Measurements from ENCODE around the gene ANKMY1.
A peak's percentile ranks its signal among the peaks of the same experiment; 100 is the strongest.

ANKMY1 gene

GRCh38 chr2:240593703-240594451 lies 36.1 kb upstream of the ANKMY1 start:
- Histone ChIP-seq H3K36me3 (ENCODE audit: insufficient read depth, low read length) (peaks cover 14% of the 10 kb centered on the region; the same call in 1 of the 2 replicates), H3K9ac (ENCODE audit: low read depth, low read length) (no peak overlapping the region), H3K4me1 (ENCODE audit: insufficient read depth, low read length) (no peaks in the 10 kb centered on the region), H3K4me3 (ENCODE audit: low read length) (no peak overlapping the region), H3K27me3 (ENCODE audit: insufficient read depth, low read length) (no peaks in the 10 kb centered on the region), H3K9me3 (ENCODE audit: insufficient read depth, low read depth, low read length) (no peaks in the 10 kb centered on the region), H3K27ac (ENCODE audit: low read depth, low read length) (no peak overlapping the region)
- 93% methylated on average over 19 of the region's 19 CpGs for WGBS

- H3K9ac ChIP-seq (ENCODE audit: low read depth, low read length) = no peak overlapping the region
- 95% methylated on average over 20 of the region's 20 CpGs for WGBS
- no peak overlapping the region for H3K27ac ChIP-seq (ENCODE audit: low read depth, low read length)
- no peaks in the 10 kb centered on the region for H3K27me3 ChIP-seq (ENCODE audit: insufficient read depth, low read length)
- no peaks in the 10 kb centered on the region for H3K4me1 ChIP-seq (ENCODE audit: insufficient read depth, low read length)
- peaks cover 14% of the 10 kb centered on the region; the same call in 1 of the 2 replicates for H3K36me3 ChIP-seq (ENCODE audit: insufficient read depth, low read length)
- no peak overlapping the region for H3K4me3 ChIP-seq (ENCODE audit: low read length)
- no peaks in the 10 kb centered on the region for H3K9me3 ChIP-seq (ENCODE audit: insufficient read depth, low read depth, low read length)
Observed at GRCh38 chr2:240593026-240593702, 35.4 kb upstream of the ANKMY1 start.

GRCh38 chr2:240591784-240592183 lies 34.0 kb upstream of the ANKMY1 start:
- Histone ChIP-seq H3K4me3 (ENCODE audit: low read length) (no peak overlapping the region), H3K27ac (ENCODE audit: low read depth, low read length) (no peak overlapping the region), H3K9me3 (ENCODE audit: insufficient read depth, low read depth, low read length) (no peaks in the 10 kb centered on the region), H3K27me3 (ENCODE audit: insufficient read depth, low read length) (no peaks in the 10 kb centered on the region), H3K9ac (ENCODE audit: low read depth, low read length) (no peak overlapping the region), H3K4me1 (ENCODE audit: insufficient read depth, low read length) (peaks cover 5% of the 10 kb centered on the region; the same call in 1 of the 2 replicates), H3K36me3 (ENCODE audit: insufficient read depth, low read length) (peaks cover 14% of the 10 kb centered on the region; the same call in 1 of the 2 replicates)
- whole genome bisulfite sequencing = 95% methylated on average over 13 of the region's 13 CpGs

GRCh38 chr2:240591226-240591625 lies 33.4 kb upstream of the ANKMY1 start:
- H3K4me1 ChIP-seq (ENCODE audit: insufficient read depth, low read length) = peaks cover 5% of the 10 kb centered on the region; the same call in 1 of the 2 replicates
- H3K9me3 ChIP-seq (ENCODE audit: insufficient read depth, low read depth, low read length) = no peaks in the 10 kb centered on the region
- WGBS = 90% methylated on average over 6 of the region's 6 CpGs
- no peak overlapping the region for H3K27ac ChIP-seq (ENCODE audit: low read depth, low read length)
- no peak overlapping the region for H3K9ac ChIP-seq (ENCODE audit: low read depth, low read length)
- H3K4me3 ChIP-seq (ENCODE audit: low read length) = no peak overlapping the region
- H3K27me3 ChIP-seq (ENCODE audit: insufficient read depth, low read length) = no peaks in the 10 kb centered on the region
- H3K36me3 ChIP-seq (ENCODE audit: insufficient read depth, low read length) = peaks cover 14% of the 10 kb centered on the region; the same call in 1 of the 2 replicates

GRCh38 chr2:240590681-240591111 lies 32.9 kb upstream of the ANKMY1 start:
- Histone ChIP-seq H3K4me1 (ENCODE audit: insufficient read depth, low read length) (peaks cover 5% of the 10 kb centered on the region; the same call in 1 of the 2 replicates), H3K27ac (ENCODE audit: low read depth, low read length) (no peak overlapping the region), H3K4me3 (ENCODE audit: low read length) (no peak overlapping the region), H3K27me3 (ENCODE audit: insufficient read depth, low read length) (no peaks in the 10 kb centered on the region), H3K36me3 (ENCODE audit: insufficient read depth, low read length) (peaks cover 14% of the 10 kb centered on the region; the same call in 1 of the 2 replicates), H3K9me3 (ENCODE audit: insufficient read depth, low read depth, low read length) (no peaks in the 10 kb centered on the region), H3K9ac (ENCODE audit: low read depth, low read length) (no peak overlapping the region)
- 96% methylated on average over 21 of the region's 21 CpGs for WGBS

GRCh38 chr2:240589850-240590525 lies 32.2 kb upstream of the ANKMY1 start:
- Histone ChIP-seq H3K27me3 (ENCODE audit: insufficient read depth, low read length) (no peaks in the 10 kb centered on the region), H3K4me3 (ENCODE audit: low read length) (no peak overlapping the region), H3K9ac (ENCODE audit: low read depth, low read length) (no peak overlapping the region), H3K9me3 (ENCODE audit: insufficient read depth, low read depth, low read length) (no peaks in the 10 kb centered on the region), H3K4me1 (ENCODE audit: insufficient read depth, low read length) (peaks cover 7% of the 10 kb centered on the region; the same call in 1 of the 2 replicates), H3K27ac (ENCODE audit: low read depth, low read length) (no peak overlapping the region), H3K36me3 (ENCODE audit: insufficient read depth, low read length) (peaks cover 14% of the 10 kb centered on the region; the same call in 1 of the 2 replicates)
- WGBS = 93% methylated on average over 16 of the region's 16 CpGs

- no peak overlapping the region for H3K9ac ChIP-seq (ENCODE audit: low read depth, low read length)
- no peak overlapping the region for H3K27ac ChIP-seq (ENCODE audit: low read depth, low read length)
- no peaks in the 10 kb centered on the region for H3K9me3 ChIP-seq (ENCODE audit: insufficient read depth, low read depth, low read length)
- 85% methylated on average over 14 of the region's 14 CpGs for WGBS
- H3K27me3 ChIP-seq (ENCODE audit: insufficient read depth, low read length) = no peaks in the 10 kb centered on the region
- peaks cover 14% of the 10 kb centered on the region; the same call in 1 of the 2 replicates for H3K36me3 ChIP-seq (ENCODE audit: insufficient read depth, low read length)
- H3K4me1 ChIP-seq (ENCODE audit: insufficient read depth, low read length) = peaks cover 13% of the 10 kb centered on the region
- no peak overlapping the region for H3K4me3 ChIP-seq (ENCODE audit: low read length)
Observed at GRCh38 chr2:240589375-240589774, 31.6 kb upstream of the ANKMY1 start.

- H3K4me1 ChIP-seq (ENCODE audit: insufficient read depth, low read length) = peaks cover 13% of the 10 kb centered on the region
- no peak overlapping the region for H3K27ac ChIP-seq (ENCODE audit: low read depth, low read length)
- no peak overlapping the region for H3K9ac ChIP-seq (ENCODE audit: low read depth, low read length)
- peaks cover 14% of the 10 kb centered on the region; the same call in 1 of the 2 replicates for H3K36me3 ChIP-seq (ENCODE audit: insufficient read depth, low read length)
- WGBS = 94% methylated on average over 4 of the region's 4 CpGs
- H3K27me3 ChIP-seq (ENCODE audit: insufficient read depth, low read length) = no peaks in the 10 kb centered on the region
- no peaks in the 10 kb centered on the region for H3K9me3 ChIP-seq (ENCODE audit: insufficient read depth, low read depth, low read length)
- no peak overlapping the region for H3K4me3 ChIP-seq (ENCODE audit: low read length)
Observed at GRCh38 chr2:240588669-240589068, 30.9 kb upstream of the ANKMY1 start.

GRCh38 chr2:240588006-240588655 lies 30.3 kb upstream of the ANKMY1 start:
- Histone ChIP-seq H3K27ac (ENCODE audit: low read depth, low read length) (no peak overlapping the region), H3K27me3 (ENCODE audit: insufficient read depth, low read length) (no peaks in the 10 kb centered on the region), H3K36me3 (ENCODE audit: insufficient read depth, low read length) (peaks cover 12% of the 10 kb centered on the region; the same call in 1 of the 2 replicates), H3K4me3 (ENCODE audit: low read length) (peak overlapping the region; percentile 100), H3K4me1 (ENCODE audit: insufficient read depth, low read length) (peaks cover 13% of the 10 kb centered on the region), H3K9me3 (ENCODE audit: insufficient read depth, low read depth, low read length) (no peaks in the 10 kb centered on the region), H3K9ac (ENCODE audit: low read depth, low read length) (peak overlapping the region; percentile 70; the same call in 1 of the 2 replicates)
- 90% methylated on average over 10 of the region's 10 CpGs for WGBS

GRCh38 chr2:240586919-240587800 lies 29.4 kb upstream of the ANKMY1 start:
- peaks cover 13% of the 10 kb centered on the region for H3K4me1 ChIP-seq (ENCODE audit: insufficient read depth, low read length)
- H3K9ac ChIP-seq (ENCODE audit: low read depth, low read length) = peak overlapping the region; percentile 70
- H3K36me3 ChIP-seq (ENCODE audit: insufficient read depth, low read length) = peaks cover 7% of the 10 kb centered on the region; the same call in 1 of the 2 replicates
- 5% methylated on average over 62 of the region's 62 CpGs for WGBS
- no peaks in the 10 kb centered on the region for H3K9me3 ChIP-seq (ENCODE audit: insufficient read depth, low read depth, low read length)
- H3K4me3 ChIP-seq (ENCODE audit: low read length) = peak overlapping the region; percentile 100
- no peaks in the 10 kb centered on the region for H3K27me3 ChIP-seq (ENCODE audit: insufficient read depth, low read length)
- H3K27ac ChIP-seq (ENCODE audit: low read depth, low read length) = no peak overlapping the region

Measured in HUES64 (cell line).